Subcutaneous preadipocyte (primary cell): Measurements from ENCODE around the gene OR2W3. TPM values are rescaled to one million over a fixed set of nuclear protein-coding genes. Genes with fewer than 3 reads are reported as not detected.

ENCODE experiments used
- total RNA-seq: library from RNA; depleted of rRNA; stranded (reverse); fragments of >200 nt; gene quantifications from 2 replicates; pipeline ENCODE4 v1.2.3, GENCODE V29; 2012

The OR2W3 gene
- 0.20 and 3.7 TPM in 2 replicates for total RNA-seq

GRCh38 chr1:247895163-247895637 lies at the start of gene OR2W3:
TSS of gene OR2W3 (plus strand) at chr1:247895587. CDS start at chr1:247895587, 0 bp downstream.

DNA sequence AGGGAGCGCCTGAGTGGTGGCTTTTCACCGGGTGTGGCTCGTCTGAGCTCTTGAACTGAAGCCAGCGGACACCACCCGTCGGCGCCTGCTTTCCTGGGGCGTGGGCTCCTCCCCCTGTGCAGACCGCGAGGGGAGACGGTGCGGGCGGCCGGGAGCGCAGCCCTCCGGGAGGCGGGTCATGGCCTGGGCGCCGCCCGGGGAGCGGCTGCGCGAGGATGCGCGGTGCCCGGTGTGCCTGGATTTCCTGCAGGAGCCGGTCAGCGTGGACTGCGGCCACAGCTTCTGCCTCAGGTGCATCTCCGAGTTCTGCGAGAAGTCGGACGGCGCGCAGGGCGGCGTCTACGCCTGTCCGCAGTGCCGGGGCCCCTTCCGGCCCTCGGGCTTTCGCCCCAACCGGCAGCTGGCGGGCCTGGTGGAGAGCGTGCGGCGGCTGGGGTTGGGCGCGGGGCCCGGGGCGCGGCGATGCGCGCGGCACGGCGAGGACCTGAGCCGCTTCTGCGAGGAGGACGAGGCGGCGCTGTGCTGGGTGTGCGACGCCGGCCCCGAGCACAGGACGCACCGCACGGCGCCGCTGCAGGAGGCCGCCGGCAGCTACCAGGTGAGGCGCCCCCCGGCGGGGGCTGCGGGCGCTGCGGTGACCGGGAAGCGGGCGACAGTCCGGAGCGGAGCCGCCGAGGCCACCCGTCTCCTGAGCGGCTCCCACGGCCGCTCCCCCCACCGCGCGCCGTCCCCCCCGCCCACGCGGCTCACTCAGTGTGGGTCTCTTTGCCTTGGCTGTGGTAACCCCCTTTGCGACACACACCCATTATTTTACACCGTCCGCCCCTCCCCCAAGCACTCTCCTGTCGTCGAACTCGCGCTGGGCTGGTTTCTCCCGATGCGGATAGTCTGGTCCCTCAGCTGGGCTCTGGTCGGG lies 38.1 kb upstream of the OR2W3 start, which contains the start of gene TRIM58:
Gene TRIM58, plus strand, starts transcription at position 119 of the 916 bp plus-strand sequence. Its CDS starts 60 bp downstream, at position 179.

GRCh38 chr1:247919952-247920351 lies 24.6 kb downstream of the OR2W3 start, which contains the start of gene OR2T8:
TSS of gene OR2T8 (plus strand) at chr1:247920252. CDS start at chr1:247921018, 766 bp downstream.

GRCh38 chr1:247924868-247925267 lies 29.5 kb downstream of the OR2W3 start, which contains the start of gene OR2AJ1:
TSS of gene OR2AJ1 (plus strand) at chr1:247924889. CDS start at chr1:247933769, 8,880 bp downstream.

Other genes with a start within 250 kb of the OR2W3 start
- gene OR13G1, start 215.8 kb upstream of the OR2W3 start, total RNA-seq, result not detected in 2 replicates
- gene OR6F1, start 178.9 kb upstream of the OR2W3 start, total RNA-seq, result not detected in 2 replicates
- gene OR14K1, start 157.0 kb upstream of the OR2W3 start, total RNA-seq, result not detected in 2 replicates
- gene OR14A2, start 147.4 kb upstream of the OR2W3 start, total RNA-seq, result not detected in 2 replicates
- not detected in 2 replicates for gene OR1C1, start 135.0 kb upstream of the OR2W3 start, total RNA-seq
- gene OR14A16, start 71.5 kb upstream of the OR2W3 start, total RNA-seq, result not detected in 2 replicates
- gene OR11L1, start 53.7 kb upstream of the OR2W3 start, total RNA-seq, result not detected in 2 replicates
- 0.98 and 4.0 TPM in 2 replicates for gene TRIM58, start 38.4 kb upstream of the OR2W3 start, total RNA-seq
- gene OR2T8, start 24.7 kb downstream of the OR2W3 start, total RNA-seq, result not detected in 2 replicates
- gene OR2AJ1, start 29.3 kb downstream of the OR2W3 start, total RNA-seq, result not detected in 2 replicates
- not detected in 2 replicates for gene OR2L8, start 53.3 kb downstream of the OR2W3 start, total RNA-seq
- not detected in 2 replicates for gene OR2AK2, start 69.6 kb downstream of the OR2W3 start, total RNA-seq
- not detected in 2 replicates for gene OR2L5, start 118.1 kb downstream of the OR2W3 start, total RNA-seq
- gene OR2L2, start 134.5 kb downstream of the OR2W3 start, total RNA-seq, result under 0.01 TPM in 1 of 2 replicates, not detected in the other
- not detected in 2 replicates for gene OR2L3, start 151.2 kb downstream of the OR2W3 start, total RNA-seq
- not detected in 2 replicates for gene OR2L13, start 199.6 kb downstream of the OR2W3 start, total RNA-seq
- gene OR2M5, start 249.6 kb downstream of the OR2W3 start, total RNA-seq, result not detected in 2 replicates